Prostate gland (tissue), 2 donors: ENCODE results near the gene OR10K1. TPM values are rescaled to one million over a fixed set of nuclear protein-coding genes. Genes with fewer than 3 reads are reported as not detected.
"Not testable (repeated sequence)": the region's sequence is repeated elsewhere in the genome, so short reads cannot be mapped to it uniquely, and the experiment has no call there.

ENCODE experiments used
- DNase-seq: peaks from one replicate; pipeline ENCODE4 v3.0.0-alpha.2; 2019; ENCODE audit warnings: low spot score
- H3K27ac ChIP-seq, 2 donors: fragments of 200-600 bp; sonication (generic); 2 replicates each; pipeline ENCODE4 v1.5.1; 2017 to 2019
- H3K27me3 ChIP-seq: fragments of 200-600 bp; sonication (generic); replicated peaks from 2 replicates; pipeline ENCODE4 v1.5.1; 2019; ENCODE audit not compliant: insufficient read depth
- H3K36me3 ChIP-seq, 2 donors: fragments of 200-600 bp; sonication (generic); 1 replicate in 1 of 2; 2 replicates in 1 of 2; pipeline versions ENCODE4 v1.5.1 to v1.8.1; 2017 to 2019
- H3K4me1 ChIP-seq: fragments of 200-600 bp; sonication (generic); replicated peaks from 2 replicates; pipeline ENCODE4 v1.5.1; 2019
- H3K4me3 ChIP-seq, 2 donors: fragments of 200-600 bp; sonication (generic); 2 replicates each; pipeline ENCODE4 v1.5.1; 2017 to 2019
- H3K9me3 ChIP-seq: fragments of 200-600 bp; sonication (generic); 2 replicates; pipeline ENCODE4 v1.5.1; 2017
- CTCF ChIP-seq, 4 experiments: fragments of 200-600 bp in 2 of 4; fragments of 450-650 bp in 2 of 4; sonication (generic) in 2 of 4; IDR thresholded peaks; 1 replicate in 3 of 4; 2 replicates in 1 of 4; pipeline ENCODE4 v1.5.1; 2016 to 2019; ENCODE audit warnings: antibody characterized with exemption in 4 of 4, mild to moderate bottlenecking in 2 of 4, moderate library complexity in 2 of 4
- POLR2A ChIP-seq: fragments of 450-650 bp; IDR thresholded peaks from one replicate; pipeline ENCODE4 v1.6.1; 2016; ENCODE audit warnings: antibody characterized with exemption, mild to moderate bottlenecking
- POLR2AphosphoS5 ChIP-seq: sonication (generic); formaldehyde crosslinking; IDR thresholded peaks from one replicate; pipeline ENCODE4 v1.6.1; 2017; ENCODE audit warnings: antibody characterized with exemption
- WGBS: methylation state at CpG from one replicate; pipeline ENCODE4 v1.1.5; 2018; 5-methylcytosine and 5-hydroxymethylcytosine counted together
- intact Hi-C: fragments of 100-400 bp; cut with DNase I; formaldehyde crosslinking; loops from one replicate; pipeline ENCODE4 v1.14.2; 2022
- total RNA-seq, 2 donors: library from RNA; depleted of rRNA; stranded (reverse); fragments of >200 nt; gene quantifications; one replicate each; pipeline ENCODE4 v1.1.0, GENCODE V29; 2016

OR10K1 gene
- total RNA-seq, 2 donors from 2014 or later = not detected

- H3K27me3 ChIP-seq = no peaks in the 10 kb centered on the region
- no peak within 1 kb of the TSS for H3K27ac ChIP-seq
- H3K4me3 ChIP-seq = no peak within 1 kb of the TSS
- no peaks in the 10 kb centered on the region for H3K36me3 ChIP-seq
- no peak for TF ChIP-seq POLR2A
- no peak for TF ChIP-seq CTCF (IDR thresholded peaks at IDR 0.05)
- TF ChIP-seq POLR2AphosphoS5 = no peak
- intact Hi-C loops = no loop called here
- DNase-seq = no peak
- 73% methylated on average over 1 of the region's 1 CpG for WGBS
- no peaks in the 10 kb centered on the region for H3K9me3 ChIP-seq
- H3K4me1 ChIP-seq = no peaks in the 10 kb centered on the region
These were observed 35.5 kb upstream of the OR10K1 start, which contains the start of gene OR10K2 for GRCh38 chr1:158426137-158426536. OR10K2 (minus strand) TSS chr1:158426237; CDS start chr1:158420866, 5,371 bp downstream.

- 40% methylated on average over 3 of the region's 3 CpGs for WGBS
- H3K4me3 ChIP-seq, H3K9me3 ChIP-seq, DNase-seq, intact Hi-C loops, H3K27ac ChIP-seq, H3K27me3 ChIP-seq, H3K36me3 ChIP-seq, H3K4me1 ChIP-seq: not testable (repeated sequence)
These were observed 31.5 kb upstream of the OR10K1 start for GRCh38 chr1:158430163-158430562.

GRCh38 chr1:158434741-158435140 lies 26.9 kb upstream of the OR10K1 start:
- intact Hi-C loops = no loop called here
- Histone ChIP-seq H3K36me3 (no peaks in the 10 kb centered on the region), H3K27ac (no peak overlapping the region), H3K4me3 (no peak overlapping the region), H3K4me1 (no peaks in the 10 kb centered on the region), H3K27me3 (no peaks in the 10 kb centered on the region), H3K9me3 (no peaks in the 10 kb centered on the region)
- TF ChIP-seq CTCF (IDR thresholded peaks at IDR 0.05) (no peak), POLR2AphosphoS5 (no peak), POLR2A (no peak)
- WGBS = 39% methylated on average over 3 of the region's 3 CpGs
- DNase-seq = no peak

- H3K27ac ChIP-seq = no peak overlapping the region
- no peaks in the 10 kb centered on the region for H3K36me3 ChIP-seq
- H3K4me3 ChIP-seq = no peak overlapping the region
- 85% methylated on average over 4 of the region's 4 CpGs for whole genome bisulfite sequencing
- H3K27me3 ChIP-seq = no peaks in the 10 kb centered on the region
- H3K9me3 ChIP-seq = no peaks in the 10 kb centered on the region
- no peaks in the 10 kb centered on the region for H3K4me1 ChIP-seq
- intact Hi-C loops = no loop called here
- DNase-seq = no peak
- TF ChIP-seq CTCF (IDR thresholded peaks at IDR 0.05) = no peak
- TF ChIP-seq POLR2A = no peak
- TF ChIP-seq POLR2AphosphoS5 = no peak
These were observed 16.3 kb upstream of the OR10K1 start for GRCh38 chr1:158445376-158445775.

- 87% methylated on average over 1 of the region's 1 CpG for whole genome bisulfite sequencing
- H3K27ac ChIP-seq = no peak overlapping the region
- DNase-seq = no peak
- H3K36me3 ChIP-seq = no peaks in the 10 kb centered on the region
- H3K4me1 ChIP-seq = no peaks in the 10 kb centered on the region
- H3K27me3 ChIP-seq = no peaks in the 10 kb centered on the region
- H3K9me3 ChIP-seq = no peaks in the 10 kb centered on the region
- intact Hi-C loops = no loop called here
- no peak for TF ChIP-seq POLR2AphosphoS5
- TF ChIP-seq POLR2A = no peak
- TF ChIP-seq CTCF (IDR thresholded peaks at IDR 0.05) = no peak
- no peak overlapping the region for H3K4me3 ChIP-seq
These were observed 7.1 kb upstream of the OR10K1 start for GRCh38 chr1:158454537-158454936.
